CD14-positive monocyte (primary cell): ENCODE results near the gene PRRT2. TPM values are rescaled to one million over a fixed set of nuclear protein-coding genes. Genes with fewer than 3 reads are reported as not detected.
A peak's percentile ranks its signal among the peaks of the same experiment; 100 is the strongest.

Experiments used
- DNase-seq, 3 donors: peaks; one replicate each; pipeline ENCODE4 v3.0.0-alpha.2; 2011 to 2022
- H2AFZ ChIP-seq: 2 replicates; pipeline ENCODE4 v1.6.0; 2012; ENCODE audit warnings: mild to moderate bottlenecking, low read depth, low read length, inconsistent platforms; ENCODE audit not compliant: insufficient read depth, poor library complexity, severe bottlenecking
- H3K27ac ChIP-seq, 2 donors: 1 replicate in 1 of 2; 2 replicates in 1 of 2; pipeline ENCODE4 v1.5.1; 2012 to 2013; ENCODE audit warnings: low read length in 2 of 2, control low read depth in 1 of 2, inconsistent platforms in 1 of 2, low read depth in 1 of 2, mild to moderate bottlenecking in 1 of 2
- H3K27me3 ChIP-seq, 2 donors: one replicate each; pipeline versions ENCODE4 v1.6.0 to v1.6.1; 2011 to 2013; ENCODE audit warnings: low read length in 2 of 2; ENCODE audit not compliant: control insufficient read depth in 2 of 2, insufficient read depth in 2 of 2
- H3K36me3 ChIP-seq, 2 donors: replicated peaks in 1 of 2; 1 replicate in 1 of 2; 2 replicates in 1 of 2; pipeline versions ENCODE4 v1.5.1 to v1.6.1; 2012 to 2013; ENCODE audit warnings: low read length in 2 of 2, control low read depth in 1 of 2, inconsistent platforms in 1 of 2, mild to moderate bottlenecking in 1 of 2; ENCODE audit not compliant: insufficient read depth in 2 of 2, control insufficient read depth in 1 of 2
- H3K4me1 ChIP-seq, 2 donors: 1 replicate in 1 of 2; 2 replicates in 1 of 2; pipeline versions ENCODE4 v1.5.1 to v1.6.1; 2012 to 2013; ENCODE audit warnings: low read length in 2 of 2, control low read depth in 1 of 2, inconsistent platforms in 1 of 2, mild to moderate bottlenecking in 1 of 2, moderate library complexity in 1 of 2; ENCODE audit not compliant: insufficient read depth in 2 of 2, control insufficient read depth in 1 of 2
- H3K4me2 ChIP-seq: replicated peaks from 2 replicates; pipeline ENCODE3; 2012; ENCODE audit warnings: low read length, moderate library complexity, mild to moderate bottlenecking; ENCODE audit not compliant: poor library complexity, severe bottlenecking; ENCODE audit errors: extremely low read depth
- H3K4me3 ChIP-seq, 3 experiments: fragments of 200-600 bp in 1 of 3; sonication (generic) in 1 of 3; replicated peaks in 1 of 3; 1 replicate in 2 of 3; 2 replicates in 1 of 3; pipeline ENCODE4 v1.5.1; 2011 to 2013; ENCODE audit warnings: low read length in 3 of 3, mild to moderate bottlenecking in 3 of 3, control low read depth in 2 of 3, low read depth in 2 of 3, inconsistent platforms in 1 of 3, moderate library complexity in 1 of 3
- H3K79me2 ChIP-seq: 2 replicates; pipeline ENCODE4 v1.6.0; 2012; ENCODE audit warnings: mild to moderate bottlenecking, control low read depth, inconsistent platforms, low read length, moderate library complexity; ENCODE audit not compliant: insufficient read depth
- H3K9ac ChIP-seq: 2 replicates; pipeline ENCODE4 v1.6.0; 2017; ENCODE audit warnings: low read length, mild to moderate bottlenecking; ENCODE audit not compliant: insufficient read depth, poor library complexity, severe bottlenecking
- H3K9me3 ChIP-seq, 2 donors: replicated peaks in 1 of 2; 1 replicate in 1 of 2; 2 replicates in 1 of 2; pipeline versions ENCODE4 v1.5.1 to v1.6.1; 2012 to 2013; ENCODE audit warnings: low read length in 2 of 2, control low read depth in 1 of 2; ENCODE audit not compliant: control insufficient read depth in 1 of 2, insufficient read depth in 1 of 2
- H4K20me1 ChIP-seq: 2 replicates; pipeline ENCODE4 v1.6.0; 2012; ENCODE audit warnings: mild to moderate bottlenecking, low read length, control low read depth, moderate library complexity; ENCODE audit not compliant: insufficient read depth
- H3K27ac Mint-ChIP-seq, 7 donors: one replicate each; pipeline ENCODE4 v1.8.0; 2020; ENCODE audit warnings: mild to moderate bottlenecking in 7 of 7, mixed read lengths in 7 of 7, moderate library complexity in 6 of 7, inconsistent platforms in 2 of 7
- H3K27me3 Mint-ChIP-seq, 3 donors: one replicate each; pipeline ENCODE4 v1.8.0; 2021 to 2022; ENCODE audit warnings: low read depth in 3 of 3, mild to moderate bottlenecking in 3 of 3, mixed read lengths in 3 of 3, moderate library complexity in 3 of 3, inconsistent platforms in 1 of 3
- H3K36me3 Mint-ChIP-seq, 2 donors: one replicate each; pipeline ENCODE4 v1.8.0; 2020; ENCODE audit warnings: mixed read lengths in 2 of 2, inconsistent platforms in 1 of 2, mild to moderate bottlenecking in 1 of 2
- H3K4me1 Mint-ChIP-seq: one replicate; pipeline ENCODE4 v1.8.0; 2020; ENCODE audit warnings: mild to moderate bottlenecking, mixed read lengths
- H3K4me3 Mint-ChIP-seq, 2 donors: one replicate each; pipeline ENCODE4 v1.8.0; 2020; ENCODE audit warnings: mild to moderate bottlenecking in 2 of 2, mixed read lengths in 2 of 2, moderate library complexity in 1 of 2
- H3K9me3 Mint-ChIP-seq, 7 donors: one replicate each; pipeline ENCODE4 v1.8.0; 2020 to 2022; ENCODE audit warnings: mixed read lengths in 7 of 7, mild to moderate bottlenecking in 6 of 7, moderate library complexity in 6 of 7, inconsistent platforms in 2 of 7
- CTCF ChIP-seq: fragments of 200-600 bp; IDR thresholded peaks from one replicate; pipeline ENCODE4 v1.8.0; 2022; ENCODE audit warnings: antibody characterized with exemption, mild to moderate bottlenecking
- WGBS: methylation state at CpG from one replicate; pipeline ENCODE4 v1.1.5; 2013; ENCODE audit warnings: missing lambda C conversion rate; ENCODE audit not compliant: insufficient coverage; 5-methylcytosine and 5-hydroxymethylcytosine counted together
- intact Hi-C, 2 donors: fragments of 100-400 bp; cut with micrococcal nuclease; formaldehyde crosslinking; loops; one replicate each; pipeline versions ENCODE4 v1.15.0 to v1.15.1; 2023
- polyA plus RNA-seq, 3 donors: library from polyadenylated mRNA; depleted of rRNA in 1 of 3; unstranded in 2 of 3; stranded (reverse) in 1 of 3; fragments of 300-500 nt in 2 of 3; fragments of >200 nt in 1 of 3; fragmentation: Illumina TruSeq in 2 of 3; gene quantifications; 1 replicate in 2 of 3; 2 replicates in 1 of 3; pipeline ENCODE4 v1.2.3, GENCODE V29; 2012 to 2021

The PRRT2 gene
- polyA plus RNA-seq, 3 donors: 0.04 TPM; not detected in 2

- peaks cover 16 to 25% (median 23%) of the 10 kb centered on the region in 3 donors for H3K27me3 Mint-ChIP-seq
- peaks cover 24 to 26% of the 10 kb centered on the region in 2 donors for H3K36me3 Mint-ChIP-seq
- WGBS: 0% methylated on average over 22 of the region's 37 CpGs
- Histone ChIP-seq H3K4me1 (peaks cover 54 to 75% of the 10 kb centered on the region in 2 donors), H3K79me2 (peaks cover 52% of the 10 kb centered on the region), H3K27me3 (peaks cover 5 to 19% of the 10 kb centered on the region in 2 donors), H3K36me3 (peaks cover 13 to 21% of the 10 kb centered on the region in 2 donors), H3K4me3 (peak overlapping the region; percentile 64 to 88 (median 74)), H3K27ac (peak overlapping the region; percentile 73 to 83), H3K9me3 (no peaks in the 10 kb centered on the region), H3K9ac (peak overlapping the region; percentile 81), H3K4me2 (peak overlapping the region; percentile 99), H4K20me1 (peaks cover 39% of the 10 kb centered on the region), H2AFZ (peak overlapping the region; percentile 95)
- H3K9me3 Mint-ChIP-seq: peaks cover 0 to 4% (median 0%) of the 10 kb centered on the region in 7 donors
- H3K4me1 Mint-ChIP-seq: peaks cover 69% of the 10 kb centered on the region
- intact Hi-C loops: loop anchor here (5.0 to 10.0 kb wide), 3 partner anchors 45 to 178 kb away; partner anchors contain the start of genes CDIPT (in 1 of the 2), HIRIP3 (in 1 of the 2) and INO80E (in 1 of the 2)
- peak overlapping the region; percentile 78 to 98 (median 91) for H3K27ac Mint-ChIP-seq
- no peak for TF ChIP-seq CTCF
- peak in 1 of 3 donors; percentile 14 for DNase-seq
- H3K4me3 Mint-ChIP-seq: peak overlapping the region; percentile 95 to 96
Observed at GRCh38 chr16:29816694-29817441, 4.9 kb downstream of the PRRT2 start.

GRCh38 chr16:29818082-29818481 is 6.1 kb downstream of the PRRT2 start:
- no CpG with 5 or more reads among the region's 4 CpGs for WGBS
- H3K4me1 Mint-ChIP-seq: peaks cover 69% of the 10 kb centered on the region
- Histone ChIP-seq H3K9ac (no peak overlapping the region), H3K4me1 (peaks cover 57 to 77% of the 10 kb centered on the region in 2 donors), H3K4me2 (no peak overlapping the region), H3K79me2 (peaks cover 65% of the 10 kb centered on the region), H3K4me3 (no peak overlapping the region), H3K27ac (no peak overlapping the region), H3K27me3 (peaks cover 0 to 8% of the 10 kb centered on the region in 2 donors), H2AFZ (no peak overlapping the region), H4K20me1 (peaks cover 51% of the 10 kb centered on the region), H3K36me3 (peaks cover 13 to 21% of the 10 kb centered on the region in 2 donors), H3K9me3 (no peaks in the 10 kb centered on the region)
- peaks cover 21 to 25% of the 10 kb centered on the region in 2 donors for H3K36me3 Mint-ChIP-seq
- H3K27me3 Mint-ChIP-seq: peaks cover 7 to 13% (median 11%) of the 10 kb centered on the region in 3 donors
- no peak for TF ChIP-seq CTCF
- peak overlapping the region in 5 of 7 donors; percentile 28 to 61 (median 41) for H3K27ac Mint-ChIP-seq
- DNase-seq: no peak
- peaks cover 0 to 3% (median 0%) of the 10 kb centered on the region in 7 donors for H3K9me3 Mint-ChIP-seq
- no peak overlapping the region for H3K4me3 Mint-ChIP-seq
- intact Hi-C loops: loop anchor here (5.0 to 10.0 kb wide), 3 partner anchors 44 to 177 kb away; partner anchors contain the start of genes CDIPT (in 1 of the 2), HIRIP3 (in 1 of the 2) and INO80E (in 1 of the 2)
